IMR-90 (cell line): Measurements from ENCODE around the gene BAZ1A. TPM values are rescaled to one million over a fixed set of nuclear protein-coding genes. Genes with fewer than 3 reads are reported as not detected.

Source experiments
- ATAC-seq: fragments of 200-7000 bp; cut with Tn5 transposase; 2 replicates; pipeline ENCODE4 v1.9.1; 2020; ENCODE audit warnings: low read depth, mild to moderate bottlenecking, moderate library complexity
- BruUV-seq: library from RNA; stranded (reverse); fragments of 400-500 nt; replicated peaks from 2 replicates; lab custom pipeline; 2021; lab: Mats Ljungman, UMichigan
- CTCF ChIA-PET: fragments of 300-600 bp; formaldehyde crosslinking; extraction: SDS; loops from one replicate; lab custom pipeline; 2021; ENCODE audit warnings: antibody characterized with exemption; lab: Yijun Ruan, JAX
- POLR2A ChIA-PET: fragments of 300-600 bp; sonication (Branson Sonifier 250); formaldehyde crosslinking; loops from one replicate; lab custom pipeline; 2022; ENCODE audit warnings: antibody characterized with exemption; ENCODE audit not compliant: unreplicated experiment; lab: Charles Lee
- DNase-seq: peaks from one replicate; pipeline ENCODE4 v3.0.0; 2013
- H2AFZ ChIP-seq: replicated peaks from 2 replicates; pipeline ENCODE3; 2013; ENCODE audit warnings: low read length, mild to moderate bottlenecking; ENCODE audit not compliant: poor library complexity
- H2AK5ac ChIP-seq: 2 replicates; pipeline ENCODE4 v1.6.1; 2013; ENCODE audit warnings: low read depth, low read length, inconsistent platforms
- H2AK9ac ChIP-seq: replicated peaks from 2 replicates; pipeline ENCODE3; 2013; ENCODE audit warnings: mild to moderate bottlenecking, low read depth, low read length, moderate library complexity; ENCODE audit not compliant: poor library complexity
- H2BK120ac ChIP-seq: 2 replicates; pipeline ENCODE4 v1.6.1; 2013; ENCODE audit warnings: low read depth, low read length, inconsistent platforms
- H2BK15ac ChIP-seq: 3 replicates; pipeline ENCODE4 v1.6.1; 2013; ENCODE audit warnings: low read depth, low read length, inconsistent platforms
- H2BK20ac ChIP-seq: 2 replicates; pipeline ENCODE4 v1.6.1; 2013; ENCODE audit warnings: low read depth, mild to moderate bottlenecking, inconsistent platforms, low read length, moderate library complexity
- H2BK5ac ChIP-seq: 2 replicates; pipeline ENCODE4 v1.6.1; 2013; ENCODE audit warnings: mild to moderate bottlenecking, low read depth, low read length, inconsistent platforms; ENCODE audit not compliant: poor library complexity, severe bottlenecking
- H3K14ac ChIP-seq: replicated peaks from 2 replicates; pipeline ENCODE4 v1.6.1; 2013; ENCODE audit warnings: low read depth, low read length, inconsistent platforms
- H3K18ac ChIP-seq: 2 replicates; pipeline ENCODE4 v1.6.1; 2013; ENCODE audit warnings: low read depth, low read length, control low read depth
- H3K23ac ChIP-seq: 2 replicates; pipeline ENCODE4 v1.6.1; 2013; ENCODE audit warnings: low read depth, low read length, inconsistent platforms
- H3K27ac ChIP-seq: 2 replicates; pipeline ENCODE4 v1.5.1; 2013; ENCODE audit warnings: mild to moderate bottlenecking, control low read depth, low read length; ENCODE audit not compliant: insufficient read depth
- H3K27me3 ChIP-seq: 2 replicates; pipeline ENCODE4 v1.6.1; 2013; ENCODE audit warnings: low read length; ENCODE audit not compliant: control insufficient read depth, insufficient read depth
- H3K36me3 ChIP-seq: 2 replicates; pipeline ENCODE4 v1.6.1; 2013; ENCODE audit warnings: low read length, mixed read lengths; ENCODE audit not compliant: control insufficient read depth, insufficient read depth
- H3K4ac ChIP-seq: 2 replicates; pipeline ENCODE4 v1.6.1; 2013; ENCODE audit warnings: low read depth, low read length, inconsistent platforms
- H3K4me1 ChIP-seq: 2 replicates; pipeline ENCODE4 v1.6.1; 2013; ENCODE audit warnings: low read length, mixed read lengths; ENCODE audit not compliant: control insufficient read depth, insufficient read depth
- H3K4me2 ChIP-seq: 2 replicates; pipeline ENCODE4 v1.6.1; 2013; ENCODE audit warnings: low read depth, mild to moderate bottlenecking, control low read depth, low read length, moderate library complexity
- H3K4me3 ChIP-seq: 2 replicates; pipeline ENCODE4 v1.5.1; 2013; ENCODE audit warnings: low read depth, mild to moderate bottlenecking, control low read depth, low read length, moderate library complexity; ENCODE audit not compliant: insufficient read depth
- H3K56ac ChIP-seq: 2 replicates; pipeline ENCODE4 v1.6.1; 2013; ENCODE audit warnings: low read length, inconsistent platforms; ENCODE audit not compliant: insufficient read depth; ENCODE audit errors: extremely low read depth
- H3K79me1 ChIP-seq, 2 experiments: 2 replicates each; pipeline ENCODE4 v1.6.1; 2013; ENCODE audit warnings: low read length in 2 of 2, inconsistent platforms in 1 of 2, low read depth in 1 of 2
- H3K9ac ChIP-seq: 2 replicates; pipeline ENCODE4 v1.6.1; 2013; ENCODE audit warnings: low read depth, low read length, control low read depth
- H3K9me1 ChIP-seq: 2 replicates; pipeline ENCODE4 v1.6.1; 2013; ENCODE audit warnings: low read length, inconsistent platforms; ENCODE audit not compliant: insufficient read depth
- H3K9me3 ChIP-seq: 2 replicates; pipeline ENCODE4 v1.6.1; 2013; ENCODE audit warnings: low read length; ENCODE audit not compliant: control insufficient read depth, insufficient read depth
- H4K20me1 ChIP-seq: 2 replicates; pipeline ENCODE4 v1.6.1; 2013; ENCODE audit warnings: low read length, inconsistent platforms; ENCODE audit not compliant: insufficient read depth
- H4K5ac ChIP-seq: 2 replicates; pipeline ENCODE4 v1.6.1; 2013; ENCODE audit warnings: mild to moderate bottlenecking, low read depth, low read length, control low read depth
- H4K8ac ChIP-seq, 2 experiments: 2 replicates each; pipeline ENCODE4 v1.6.1; 2013; ENCODE audit warnings: low read depth in 2 of 2, low read length in 2 of 2, control low read depth in 1 of 2, inconsistent platforms in 1 of 2
- H4K91ac ChIP-seq: 2 replicates; pipeline ENCODE4 v1.6.1; 2013; ENCODE audit warnings: low read depth, low read length, inconsistent platforms; ENCODE audit not compliant: insufficient read depth
- BHLHE40 ChIP-seq: fragments of 150-350 bp; IDR thresholded peaks from 2 replicates; pipeline ENCODE4 v1.6.1; 2016; ENCODE audit warnings: mild to moderate bottlenecking, low read depth, low read length
- CEBPB ChIP-seq: IDR thresholded peaks from 2 replicates; pipeline ENCODE4 v1.6.1; 2012; ENCODE audit warnings: low read depth, low read length, improper control_type of control experiment
- CHD1 ChIP-seq: IDR thresholded peaks from 2 replicates; pipeline ENCODE4 v1.6.1; 2012; ENCODE audit warnings: low read depth, low read length, improper control_type of control experiment
- CTCF ChIP-seq: conservative IDR thresholded peaks from 2 replicates; pipeline ENCODE4 v1.5.1; 2012; ENCODE audit warnings: mild to moderate bottlenecking, low read depth, low read length, improper control_type of control experiment
- ELK1 ChIP-seq: fragments of 150-350 bp; IDR thresholded peaks from 2 replicates; pipeline ENCODE4 v1.6.1; 2016; ENCODE audit warnings: low read depth, mild to moderate bottlenecking, low read length, moderate library complexity, borderline replicate concordance
- FOS ChIP-seq: fragments of 150-350 bp; IDR thresholded peaks from 2 replicates; pipeline ENCODE4 v1.6.1; 2016; ENCODE audit warnings: low read depth, low read length
- MAFK ChIP-seq: IDR thresholded peaks from 2 replicates; pipeline ENCODE4 v1.6.1; 2012; ENCODE audit warnings: low read depth, low read length, improper control_type of control experiment
- MAZ ChIP-seq: IDR thresholded peaks from 2 replicates; pipeline ENCODE4 v1.6.1; 2012; ENCODE audit warnings: low read depth, mild to moderate bottlenecking, low read length, improper control_type of control experiment, moderate library complexity, borderline replicate concordance
- NFE2L2 ChIP-seq: fragments of 150-350 bp; IDR thresholded peaks from 2 replicates; pipeline ENCODE4 v1.6.1; 2016; ENCODE audit warnings: low read depth, mild to moderate bottlenecking, low read length
- POLR2A ChIP-seq: IDR thresholded peaks from 2 replicates; pipeline ENCODE4 v1.6.1; 2012; ENCODE audit warnings: mild to moderate bottlenecking, low read depth, low read length
- RAD21 ChIP-seq: IDR thresholded peaks from 2 replicates; pipeline ENCODE4 v1.6.1; 2012; ENCODE audit warnings: low read length, improper control_type of control experiment
- RFX5 ChIP-seq: IDR thresholded peaks from 2 replicates; pipeline ENCODE4 v1.8.0; 2012; ENCODE audit warnings: low read depth, mild to moderate bottlenecking, low read length, moderate library complexity
- SMC3 ChIP-seq: fragments of 150-350 bp; IDR thresholded peaks from 2 replicates; pipeline ENCODE4 v1.6.1; 2016; ENCODE audit warnings: low read depth, mild to moderate bottlenecking, antibody characterized with exemption, low read length, moderate library complexity
- USF2 ChIP-seq: fragments of 150-350 bp; IDR thresholded peaks from 2 replicates; pipeline ENCODE4 v1.6.1; 2017; ENCODE audit warnings: mild to moderate bottlenecking, antibody characterized with exemption, low read length, low read depth
- WGBS, 2 experiments: methylation state at CpG; one replicate each; pipeline versions ENCODE4 v1.1.5 to v1.1.7; 2013; ENCODE audit warnings: missing lambda C conversion rate in 2 of 2; ENCODE audit not compliant: insufficient read length in 1 of 2; ENCODE audit errors: extremely low coverage in 2 of 2; 5-methylcytosine and 5-hydroxymethylcytosine counted together
- dilution Hi-C: fragments of 300-500 bp; cut with HindIII; formaldehyde crosslinking; loops from one replicate; pipeline ENCODE4 v1.14.3; 2018; ENCODE audit warnings: low sequenced_read_pairs; ENCODE audit not compliant: unreplicated experiment
- in situ Hi-C: fragments of 300-500 bp; cut with MboI; formaldehyde crosslinking; loops from 3 replicates; pipeline ENCODE4 v1.14.3; 2019; ENCODE audit warnings: low sequenced_read_pairs, inconsistent platforms, mixed read lengths
- intact Hi-C: fragments of 100-400 bp; cut with micrococcal nuclease; formaldehyde crosslinking; loops from 2 replicates; pipeline ENCODE4 v1.10.0; 2022
- polyA plus RNA-seq, 3 experiments: library from polyadenylated mRNA; depleted of rRNA; stranded (reverse); fragments of >200 nt; gene quantifications; 2 replicates each; pipeline ENCODE4 v1.2.3, GENCODE V29; 2012; ENCODE audit warnings: low replicate concordance in 1 of 3
- total RNA-seq: library from RNA; depleted of rRNA; stranded (reverse); fragments of >200 nt; gene quantifications from 2 replicates; pipeline ENCODE4 v1.2.3, GENCODE V29; 2012

Gene BAZ1A
- total and polyA plus RNA-seq, 2 of the 4 experiments (the other 2 are of a cell fraction): 15.3 to 23.8 TPM

- in situ Hi-C loops: no loop called here
- H3K56ac ChIP-seq: no peak overlapping the region
- peaks cover 3 to 33% of the 10 kb centered on the region in 2 experiments for H3K79me1 ChIP-seq
- H4K91ac ChIP-seq: no peak overlapping the region
- WGBS, 2 experiments: no CpG with 5 or more reads among the region's 1 CpG
- no peak overlapping the region for H3K23ac ChIP-seq
- H2BK120ac ChIP-seq: no peak overlapping the region
- dilution Hi-C loops: no loop called here
- no peak overlapping the region for H2BK20ac ChIP-seq
- no peak overlapping the region for H3K27ac ChIP-seq
- ATAC-seq: no peak
- no peak overlapping the region for H3K9ac ChIP-seq
- H3K4me3 ChIP-seq: no peak overlapping the region
- H3K4me1 ChIP-seq: no peaks in the 10 kb centered on the region
- CTCF ChIA-PET: interaction anchor here (0.9 kb wide), 1 partner anchor 11 kb away, joined by 7 read pairs; no protein-coding TSS in a partner anchor
- H3K14ac ChIP-seq: no peak overlapping the region
- H3K27me3 ChIP-seq: no peaks in the 10 kb centered on the region
- DNase-seq: no peak
- no peak overlapping the region for H2BK15ac ChIP-seq
- no peak overlapping the region for H3K4ac ChIP-seq
- H2BK5ac ChIP-seq: no peak overlapping the region
- TF ChIP-seq MAZ (no peak), ELK1 (no peak), MAFK (no peak), CTCF (no peak), USF2 (no peak), CEBPB (no peak), SMC3 (no peak), RAD21 (no peak), NFE2L2 (no peak), RFX5 (no peak), FOS (no peak), CHD1 (no peak), POLR2A (no peak), BHLHE40 (no peak)
- no peak overlapping the region for H2AFZ ChIP-seq
- H4K20me1 ChIP-seq: no peaks in the 10 kb centered on the region; the same call in 1 of the 2 replicates
- H3K18ac ChIP-seq: no peak overlapping the region
- H3K4me2 ChIP-seq: no peak overlapping the region
- no peak overlapping the region for H4K5ac ChIP-seq
- H2AK5ac ChIP-seq: no peak overlapping the region
- no peak overlapping the region for H4K8ac ChIP-seq
- POLR2A ChIA-PET: no interaction called here
- peaks cover 7% of the 10 kb centered on the region for H3K36me3 ChIP-seq
- no peaks in the 10 kb centered on the region; the same call in 1 of the 2 replicates for H3K9me1 ChIP-seq
- no peak overlapping the region for H2AK9ac ChIP-seq
- H3K9me3 ChIP-seq: no peaks in the 10 kb centered on the region
- BruUV-seq: no TSS peak
- intact Hi-C loops: no loop called here
Measured at GRCh38 chr14:34824256-34824655, 50.9 kb downstream of the BAZ1A start.
